NCI-H2227 (cell line): Measurements from ENCODE around the gene USP13.

Experiments used
- DNase-seq: peaks from one replicate; lab custom pipeline; 2025; ENCODE audit not compliant: unreplicated experiment; lab: John Stamatoyannopoulos, UW

Gene USP13

DNA sequence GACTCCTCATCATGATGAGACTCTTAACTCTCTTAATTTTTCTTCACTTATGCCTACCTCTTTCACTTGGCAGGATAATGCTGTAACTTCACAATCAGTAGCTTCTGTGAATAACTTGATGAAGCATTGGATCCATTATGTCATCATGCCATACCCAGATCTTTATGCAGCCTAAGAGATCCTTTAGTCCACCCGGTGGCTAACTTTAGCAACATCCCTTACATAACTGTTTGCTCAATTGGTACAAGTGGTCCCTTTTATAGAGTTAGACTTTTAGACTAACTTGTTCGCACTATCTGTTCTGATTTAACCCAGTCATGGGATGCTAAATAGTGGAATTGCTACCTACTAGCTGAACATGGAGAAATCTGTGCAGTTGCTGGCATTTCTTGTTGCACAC lies 184.5 kb downstream of the USP13 start:
- DNase-seq = peak; percentile 3
